Progenitor cell of endocrine pancreas (in vitro differentiated cells): ENCODE measurements around the gene POLK. TPM values are rescaled to one million over a fixed set of nuclear protein-coding genes. Genes with fewer than 3 reads are reported as not detected.
A peak's percentile ranks its signal among the peaks of the same experiment; 100 is the strongest.

ENCODE experiments used
- DNase-seq: peaks from one replicate; pipeline ENCODE4 v3.0.0; 2021; ENCODE audit warnings: low spot score; ENCODE audit not compliant: unreplicated experiment
- H3K27ac Mint-ChIP-seq: 2 replicates; pipeline ENCODE4 v1.8.0; 2021; ENCODE audit warnings: mild to moderate bottlenecking, moderate library complexity, mixed read lengths
- H3K27me3 Mint-ChIP-seq: 2 replicates; pipeline ENCODE4 v1.8.0; 2021; ENCODE audit warnings: mixed read lengths
- H3K36me3 Mint-ChIP-seq: 2 replicates; pipeline ENCODE4 v1.8.0; 2022; ENCODE audit warnings: mixed read lengths; ENCODE audit not compliant: insufficient read depth
- H3K4me1 Mint-ChIP-seq: 2 replicates; pipeline ENCODE4 v1.8.0; 2021; ENCODE audit warnings: low read depth, mixed read lengths
- H3K4me3 Mint-ChIP-seq: 2 replicates; pipeline ENCODE4 v1.8.0; 2021; ENCODE audit warnings: low read depth, mild to moderate bottlenecking, moderate library complexity, mixed read lengths
- H3K9me3 Mint-ChIP-seq: 2 replicates; pipeline ENCODE4 v1.8.0; 2021; ENCODE audit warnings: low read depth, mixed read lengths
- total RNA-seq: library from RNA; stranded (reverse); gene quantifications from 2 replicates; pipeline ENCODE4 v1.2.1, GENCODE V29; 2021
- TF ChIP-seq, protein P1 (sequence below): fragments of 200-600 bp; sonication (generic); IDR thresholded peaks from one replicate; pipeline ENCODE4 v1.5.0; 2021; ENCODE audit warnings: antibody characterized with exemption, mild to moderate bottlenecking; ENCODE audit not compliant: unreplicated experiment

The POLK gene
- total RNA-seq, 1 donor from 2014 or later: 20.2 TPM

DNA sequence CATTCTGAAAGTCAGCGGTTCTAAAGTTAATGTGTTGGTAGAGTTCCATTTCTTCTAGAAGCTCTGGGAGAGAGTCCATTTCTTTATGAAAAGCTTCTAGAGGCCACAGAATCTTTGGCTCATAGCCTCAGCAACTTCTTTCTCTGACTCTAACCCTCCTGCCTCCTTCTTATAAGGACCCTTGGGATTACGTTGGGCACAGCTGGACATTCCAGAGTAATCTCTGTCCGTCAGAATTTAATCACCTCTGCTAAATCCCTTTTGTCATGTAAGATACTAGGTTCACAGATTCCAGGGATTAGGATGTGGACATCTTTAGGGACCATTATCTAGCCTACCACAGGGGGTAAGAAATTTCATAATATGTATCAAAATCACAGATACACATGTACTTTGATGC lies 77.0 kb downstream of the POLK start:
- Mint-ChIP-seq H3K27ac (no peak overlapping the region), H3K9me3 (no peaks in the 10 kb centered on the region), H3K27me3 (no peaks in the 10 kb centered on the region), H3K4me1 (no peaks in the 10 kb centered on the region), H3K36me3 (peaks cover 7% of the 10 kb centered on the region), H3K4me3 (no peak overlapping the region)
- no peak for DNase-seq
- TF ChIP-seq, protein P1, sequence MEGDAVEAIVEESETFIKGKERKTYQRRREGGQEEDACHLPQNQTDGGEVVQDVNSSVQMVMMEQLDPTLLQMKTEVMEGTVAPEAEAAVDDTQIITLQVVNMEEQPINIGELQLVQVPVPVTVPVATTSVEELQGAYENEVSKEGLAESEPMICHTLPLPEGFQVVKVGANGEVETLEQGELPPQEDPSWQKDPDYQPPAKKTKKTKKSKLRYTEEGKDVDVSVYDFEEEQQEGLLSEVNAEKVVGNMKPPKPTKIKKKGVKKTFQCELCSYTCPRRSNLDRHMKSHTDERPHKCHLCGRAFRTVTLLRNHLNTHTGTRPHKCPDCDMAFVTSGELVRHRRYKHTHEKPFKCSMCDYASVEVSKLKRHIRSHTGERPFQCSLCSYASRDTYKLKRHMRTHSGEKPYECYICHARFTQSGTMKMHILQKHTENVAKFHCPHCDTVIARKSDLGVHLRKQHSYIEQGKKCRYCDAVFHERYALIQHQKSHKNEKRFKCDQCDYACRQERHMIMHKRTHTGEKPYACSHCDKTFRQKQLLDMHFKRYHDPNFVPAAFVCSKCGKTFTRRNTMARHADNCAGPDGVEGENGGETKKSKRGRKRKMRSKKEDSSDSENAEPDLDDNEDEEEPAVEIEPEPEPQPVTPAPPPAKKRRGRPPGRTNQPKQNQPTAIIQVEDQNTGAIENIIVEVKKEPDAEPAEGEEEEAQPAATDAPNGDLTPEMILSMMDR: no peak

DNA sequence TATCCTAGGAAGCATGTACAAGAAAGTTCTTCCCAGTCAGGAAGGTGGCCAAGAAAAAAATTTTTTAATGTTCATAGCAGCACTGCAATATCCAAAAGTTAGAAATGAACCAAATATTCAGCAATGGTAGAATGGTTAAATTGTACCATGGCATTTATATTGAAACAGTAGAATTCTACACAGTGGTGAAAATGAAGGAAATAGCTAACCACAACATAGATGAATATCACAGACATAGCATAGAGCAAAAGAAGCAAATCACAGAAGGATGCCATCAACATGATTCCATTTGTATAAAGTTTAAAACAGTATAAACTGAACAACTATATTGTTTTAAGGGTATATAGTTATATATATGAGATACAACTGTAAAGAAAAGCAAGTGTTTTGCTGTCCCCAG lies 88.8 kb downstream of the POLK start:
- TF ChIP-seq, protein P1: no peak
- H3K36me3 Mint-ChIP-seq: peaks cover 12% of the 10 kb centered on the region
- no peaks in the 10 kb centered on the region for H3K9me3 Mint-ChIP-seq
- no peak for DNase-seq
- H3K4me1 Mint-ChIP-seq: peaks cover 2% of the 10 kb centered on the region
- H3K27me3 Mint-ChIP-seq: no peaks in the 10 kb centered on the region
- H3K4me3 Mint-ChIP-seq: no peak overlapping the region
- H3K27ac Mint-ChIP-seq: no peak overlapping the region

DNA sequence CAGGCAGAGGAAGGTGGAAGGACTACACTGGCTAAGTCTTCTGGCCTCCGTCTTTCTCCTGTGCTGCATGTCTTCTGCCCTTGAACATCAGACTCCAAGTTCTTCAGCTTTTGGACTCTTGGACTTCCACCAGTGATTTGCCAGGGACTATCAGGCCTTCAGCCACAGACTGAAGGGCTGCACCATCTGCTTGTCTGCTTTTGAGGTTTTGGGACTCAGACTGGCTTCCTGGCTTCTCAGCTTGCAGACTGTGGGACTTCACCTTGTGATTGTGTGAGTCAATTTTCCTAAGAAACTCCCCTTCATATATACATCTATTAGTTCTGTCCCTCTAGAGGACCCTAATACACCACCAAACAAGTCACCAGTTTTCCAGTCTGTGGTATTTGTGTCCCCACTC lies 89.9 kb downstream of the POLK start:
- Mint-ChIP-seq H3K4me1 (peaks cover 2% of the 10 kb centered on the region), H3K36me3 (peaks cover 12% of the 10 kb centered on the region), H3K4me3 (no peak overlapping the region), H3K27ac (no peak overlapping the region), H3K9me3 (no peaks in the 10 kb centered on the region), H3K27me3 (no peaks in the 10 kb centered on the region)
- no peak for DNase-seq
- TF ChIP-seq, protein P1: no peak

DNA sequence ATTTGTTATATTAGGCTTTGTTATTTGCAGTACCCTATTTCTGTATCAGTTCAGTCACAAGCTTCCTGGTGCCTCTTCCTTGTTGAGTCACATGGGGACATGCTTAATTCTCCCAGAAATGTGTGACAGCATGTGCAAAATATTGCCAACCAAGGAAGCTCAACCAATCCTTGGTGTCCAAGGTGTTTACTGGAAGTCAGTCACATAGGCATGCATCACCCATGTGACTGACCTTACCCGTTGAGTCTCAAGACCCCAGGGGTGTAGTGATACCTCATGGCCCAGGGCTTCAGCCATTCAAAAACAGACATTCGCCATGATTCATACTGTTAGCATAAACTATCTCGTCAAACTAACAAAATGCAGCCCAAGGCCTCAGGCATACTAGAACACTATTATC lies 90.3 kb downstream of the POLK start:
- Mint-ChIP-seq H3K27me3 (no peaks in the 10 kb centered on the region), H3K4me3 (no peak overlapping the region), H3K27ac (no peak overlapping the region), H3K9me3 (no peaks in the 10 kb centered on the region), H3K36me3 (peaks cover 10% of the 10 kb centered on the region), H3K4me1 (peaks cover 4% of the 10 kb centered on the region)
- DNase-seq: no peak
- TF ChIP-seq, protein P1: no peak

DNA sequence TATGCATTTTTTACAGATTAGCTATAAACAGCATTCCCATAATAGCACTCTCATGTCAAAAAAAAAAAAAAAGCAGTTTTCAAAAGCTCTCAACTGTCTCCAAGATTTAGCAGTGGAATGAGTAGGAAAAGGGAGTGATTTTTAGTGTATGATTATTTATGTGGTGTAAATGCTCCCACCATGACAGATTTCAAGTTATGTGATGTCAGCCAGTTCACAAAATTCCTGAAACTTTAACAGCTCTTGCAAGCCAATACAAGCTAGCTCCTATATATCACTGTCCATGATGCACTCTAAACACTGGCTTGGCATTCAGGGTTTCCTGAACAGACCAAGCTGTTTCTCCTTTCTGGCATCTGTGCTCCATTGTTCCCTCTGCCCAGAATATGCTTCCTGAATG lies 91.7 kb downstream of the POLK start:
- Mint-ChIP-seq H3K4me3 (no peak overlapping the region), H3K27me3 (no peaks in the 10 kb centered on the region), H3K4me1 (peaks cover 4% of the 10 kb centered on the region), H3K27ac (peak overlapping the region; percentile 3), H3K9me3 (no peaks in the 10 kb centered on the region), H3K36me3 (peaks cover 14% of the 10 kb centered on the region)
- no peak for DNase-seq
- TF ChIP-seq, protein P1: no peak
